ENCODE data around the gene ATP10A. TPM values are rescaled to one million over a fixed set of nuclear protein-coding genes. Genes with fewer than 3 reads are reported as not detected.

The ATP10A gene
- total and polyA plus RNA-seq, 9 of the 15 experiments (the other 6 are each of a cell fraction or from before 2014, with no cell fraction given), result 0.09 TPM; not detected in 8

GRCh38 chr15:25780479-25781255 lies 82.5 kb downstream of the ATP10A start (continued):
- TF ChIP-seq REST (IDR thresholded peaks at IDR 0.05; ENCODE audit: borderline replicate concordance), result no peak
- no peak for TF ChIP-seq REST (CRISPR knock-in tag; IDR thresholded peaks at IDR 0.05; ENCODE audit: low read depth)
- no peak for TF ChIP-seq ZBTB34 (CRISPR knock-in tag; IDR thresholded peaks at IDR 0.05)
- no peak for TF ChIP-seq ZNF146 (CRISPR knock-in tag; IDR thresholded peaks at IDR 0.05; ENCODE audit: unreplicated experiment)
- no peak for TF ChIP-seq SMAD2 (IDR thresholded peaks at IDR 0.05; ENCODE audit: low read depth, low read length)
- no peak for TF ChIP-seq ZNF507 (tag; conservative IDR thresholded peaks at IDR 0.05)
- TF ChIP-seq ARID3A (IDR thresholded peaks at IDR 0.05; ENCODE audit: borderline replicate concordance, low read depth, low read length), result no peak
- no peak for TF ChIP-seq ZNF695 (CRISPR knock-in tag; IDR thresholded peaks at IDR 0.05)
- no peak for TF ChIP-seq CREBBP (IDR thresholded peaks at IDR 0.05; ENCODE audit: low read depth, low read length)
